Choroid plexus epithelial cell (primary cell): ENCODE results near the gene ZNF470.

Experiments
- DNase-seq: peaks from one replicate; pipeline ENCODE4 v3.0.0-alpha.2; 2010; ENCODE audit warnings: low read depth
- H3K4me3 ChIP-seq: 2 replicates; pipeline ENCODE4 v1.5.1; 2011; ENCODE audit warnings: low read depth, mild to moderate bottlenecking, control low read depth, low read length, moderate library complexity
- TF ChIP-seq, protein P1 (sequence below): conservative IDR thresholded peaks from 2 replicates; pipeline ENCODE4 v1.5.1; 2011; ENCODE audit warnings: low read depth, mild to moderate bottlenecking, control low read depth, inconsistent platforms, low read length, moderate library complexity

The ZNF470 gene

DNA sequence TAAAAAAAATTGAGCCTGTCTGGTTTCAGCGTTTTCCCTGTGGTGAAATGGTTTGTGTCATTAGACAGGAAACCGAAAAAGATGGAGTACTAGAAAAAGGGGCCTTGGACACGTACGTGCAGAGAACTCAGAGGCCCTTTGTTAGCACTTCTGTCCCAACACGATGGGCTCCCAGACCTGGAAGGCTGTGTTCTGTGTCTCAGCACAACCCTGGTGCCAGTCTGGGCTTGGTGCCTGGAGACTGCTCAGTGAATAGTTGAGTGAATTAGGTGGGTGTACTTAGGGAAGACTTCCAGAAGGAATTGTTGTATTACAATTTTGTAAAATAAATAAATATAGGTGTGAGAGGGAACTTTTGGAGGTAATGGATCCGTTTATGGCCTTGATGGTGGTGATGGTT lies 36.6 kb downstream of the ZNF470 start:
- TF ChIP-seq, protein P1, sequence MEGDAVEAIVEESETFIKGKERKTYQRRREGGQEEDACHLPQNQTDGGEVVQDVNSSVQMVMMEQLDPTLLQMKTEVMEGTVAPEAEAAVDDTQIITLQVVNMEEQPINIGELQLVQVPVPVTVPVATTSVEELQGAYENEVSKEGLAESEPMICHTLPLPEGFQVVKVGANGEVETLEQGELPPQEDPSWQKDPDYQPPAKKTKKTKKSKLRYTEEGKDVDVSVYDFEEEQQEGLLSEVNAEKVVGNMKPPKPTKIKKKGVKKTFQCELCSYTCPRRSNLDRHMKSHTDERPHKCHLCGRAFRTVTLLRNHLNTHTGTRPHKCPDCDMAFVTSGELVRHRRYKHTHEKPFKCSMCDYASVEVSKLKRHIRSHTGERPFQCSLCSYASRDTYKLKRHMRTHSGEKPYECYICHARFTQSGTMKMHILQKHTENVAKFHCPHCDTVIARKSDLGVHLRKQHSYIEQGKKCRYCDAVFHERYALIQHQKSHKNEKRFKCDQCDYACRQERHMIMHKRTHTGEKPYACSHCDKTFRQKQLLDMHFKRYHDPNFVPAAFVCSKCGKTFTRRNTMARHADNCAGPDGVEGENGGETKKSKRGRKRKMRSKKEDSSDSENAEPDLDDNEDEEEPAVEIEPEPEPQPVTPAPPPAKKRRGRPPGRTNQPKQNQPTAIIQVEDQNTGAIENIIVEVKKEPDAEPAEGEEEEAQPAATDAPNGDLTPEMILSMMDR: no peak
- no peak overlapping the region for H3K4me3 ChIP-seq
- DNase-seq: no peak

- TF ChIP-seq, protein P1: no peak
- no peak overlapping the region for H3K4me3 ChIP-seq
- DNase-seq: no peak
These were observed 41.2 kb downstream of the ZNF470 start for GRCh38 chr19:56608274-56608964.

DNA sequence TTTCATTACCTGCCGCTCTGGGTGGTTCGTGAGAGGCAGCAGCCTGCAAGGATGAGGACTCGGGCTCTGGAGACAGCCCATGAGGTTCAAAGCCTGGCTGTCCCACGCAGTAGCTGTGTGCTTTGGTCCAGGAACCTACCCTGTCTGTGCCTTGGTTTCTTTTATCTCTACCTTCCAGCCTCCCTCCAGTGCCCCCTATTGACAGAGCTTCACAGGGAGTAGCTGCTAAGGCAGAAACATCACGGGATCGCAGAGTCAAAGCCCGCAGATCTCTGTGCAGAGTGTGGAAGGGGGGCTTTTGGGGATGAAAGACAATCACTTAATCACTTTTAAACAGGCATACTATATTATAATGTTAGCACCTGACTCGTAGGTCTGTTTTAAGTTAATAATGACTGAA lies 44.0 kb downstream of the ZNF470 start:
- TF ChIP-seq, protein P1: no peak
- DNase-seq: no peak
- no peak overlapping the region for H3K4me3 ChIP-seq

GRCh38 chr19:56612737-56613136 lies 45.5 kb downstream of the ZNF470 start:
- TF ChIP-seq, protein P1: no peak
- no peak for DNase-seq
- H3K4me3 ChIP-seq: no peak overlapping the region

DNA sequence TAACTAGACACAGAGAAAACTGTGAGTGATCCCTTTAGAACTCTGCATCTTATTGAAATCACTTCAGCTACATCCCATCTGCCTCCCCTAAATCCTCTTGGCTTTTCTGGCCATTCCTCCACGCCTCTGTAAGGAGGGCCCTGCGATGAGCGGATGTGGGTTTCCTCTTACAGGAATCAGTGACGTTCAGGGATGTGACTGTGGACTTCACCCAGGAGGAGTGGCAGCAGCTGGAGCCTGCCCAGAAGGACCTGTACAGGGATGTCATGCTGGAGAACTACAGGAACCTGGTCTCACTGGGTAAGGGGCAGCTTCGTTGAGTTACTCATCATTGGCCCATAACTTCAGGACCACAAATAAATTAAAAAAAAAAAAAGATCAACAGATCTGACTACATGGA lies 46.4 kb downstream of the ZNF470 start:
- no peak for DNase-seq
- TF ChIP-seq, protein P1: no peak
- H3K4me3 ChIP-seq: no peak overlapping the region

GRCh38 chr19:56617531-56617930 lies 50.3 kb downstream of the ZNF470 start:
- TF ChIP-seq, protein P1: no peak
- no peak for DNase-seq
- no peak overlapping the region for H3K4me3 ChIP-seq

- no peak overlapping the region for H3K4me3 ChIP-seq
- TF ChIP-seq, protein P1: no peak
- no peak for DNase-seq
These were observed 51.9 kb downstream of the ZNF470 start for GRCh38 chr19:56619121-56619520.
